HCT116 (cell line): ENCODE results near the gene BRPF3.

Experiments used
- EZH2 ChIP-seq: fragments of 200-600 bp; sonication (generic); IDR thresholded peaks from 2 replicates; pipeline ENCODE4 v1.6.1; 2017; ENCODE audit warnings: antibody characterized with exemption, mixed run types
- POLR2A ChIP-seq: IDR thresholded peaks from 2 replicates; pipeline ENCODE4 v1.7.0; 2011; ENCODE audit warnings: borderline replicate concordance; ENCODE audit not compliant: insufficient read depth, insufficient read length; ENCODE audit errors: extremely low read depth
- POLR2AphosphoS5 ChIP-seq: IDR thresholded peaks from 2 replicates; pipeline ENCODE4 v1.6.1; 2011; ENCODE audit warnings: mild to moderate bottlenecking, low read depth, low read length, moderate library complexity
- RAD21 ChIP-seq: IDR thresholded peaks from 2 replicates; pipeline ENCODE4 v1.6.1; 2012; ENCODE audit warnings: low read depth, mild to moderate bottlenecking
- ZFX ChIP-seq: fragments of 450-650 bp; IDR thresholded peaks from 2 replicates; pipeline ENCODE4 v1.6.1; 2017
- TF ChIP-seq, protein P1 (sequence below): IDR thresholded peaks from 2 replicates; pipeline ENCODE4 v1.6.1; 2012

DNA sequence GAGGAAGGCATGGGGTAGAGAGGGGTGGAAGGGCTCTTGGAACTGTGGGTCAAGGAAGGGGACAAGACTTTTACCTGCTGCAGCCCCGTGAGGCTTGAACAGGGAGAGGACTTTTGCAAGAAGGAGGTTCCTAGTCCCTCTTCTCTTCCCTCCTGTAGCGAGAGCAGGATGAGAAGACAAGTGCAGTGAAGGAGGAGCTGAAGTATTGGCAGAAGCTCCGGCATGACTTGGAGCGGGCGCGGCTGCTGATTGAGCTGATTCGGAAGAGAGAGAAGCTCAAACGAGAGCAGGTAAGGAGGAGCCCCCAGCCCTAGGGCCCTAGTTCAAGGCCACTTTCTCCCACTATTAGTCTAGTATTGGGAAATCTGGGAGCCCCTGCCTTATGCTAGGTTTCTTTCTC lies 10.6 kb downstream of the BRPF3 start:
- TF ChIP-seq, protein P1, sequence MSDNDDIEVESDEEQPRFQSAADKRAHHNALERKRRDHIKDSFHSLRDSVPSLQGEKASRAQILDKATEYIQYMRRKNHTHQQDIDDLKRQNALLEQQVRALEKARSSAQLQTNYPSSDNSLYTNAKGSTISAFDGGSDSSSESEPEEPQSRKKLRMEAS = no peak
- TF ChIP-seq EZH2 (no peak), POLR2AphosphoS5 (no peak), POLR2A (no peak), ZFX (no peak), RAD21 (no peak)
